Left renal cortex interstitium (tissue), 4 donors: ENCODE data around the gene MIF4GD. TPM values are rescaled to one million over a fixed set of nuclear protein-coding genes. Genes with fewer than 3 reads are reported as not detected.
"Not testable (repeated sequence)": the region's sequence is repeated elsewhere in the genome, so short reads cannot be mapped to it uniquely, and the experiment has no call there.

Experiments used
- DNase-seq, 4 donors: peaks; one replicate each; pipeline ENCODE4 v3.0.0-alpha.2; 2013; ENCODE audit warnings: low read depth in 4 of 4, low spot score in 2 of 4, missing footprints in 1 of 4
- polyA plus RNA-seq, 4 donors: library from polyadenylated mRNA; unstranded; fragments of 120-200 nt; gene quantifications; one replicate each; pipeline ENCODE4 v1.2.1, GENCODE V29; 2013; ENCODE audit not compliant: insufficient read length in 4 of 4

The MIF4GD gene
- polyA plus RNA-seq, 4 donors, result 19.5 to 23.2 (median 22.1) TPM

DNA sequence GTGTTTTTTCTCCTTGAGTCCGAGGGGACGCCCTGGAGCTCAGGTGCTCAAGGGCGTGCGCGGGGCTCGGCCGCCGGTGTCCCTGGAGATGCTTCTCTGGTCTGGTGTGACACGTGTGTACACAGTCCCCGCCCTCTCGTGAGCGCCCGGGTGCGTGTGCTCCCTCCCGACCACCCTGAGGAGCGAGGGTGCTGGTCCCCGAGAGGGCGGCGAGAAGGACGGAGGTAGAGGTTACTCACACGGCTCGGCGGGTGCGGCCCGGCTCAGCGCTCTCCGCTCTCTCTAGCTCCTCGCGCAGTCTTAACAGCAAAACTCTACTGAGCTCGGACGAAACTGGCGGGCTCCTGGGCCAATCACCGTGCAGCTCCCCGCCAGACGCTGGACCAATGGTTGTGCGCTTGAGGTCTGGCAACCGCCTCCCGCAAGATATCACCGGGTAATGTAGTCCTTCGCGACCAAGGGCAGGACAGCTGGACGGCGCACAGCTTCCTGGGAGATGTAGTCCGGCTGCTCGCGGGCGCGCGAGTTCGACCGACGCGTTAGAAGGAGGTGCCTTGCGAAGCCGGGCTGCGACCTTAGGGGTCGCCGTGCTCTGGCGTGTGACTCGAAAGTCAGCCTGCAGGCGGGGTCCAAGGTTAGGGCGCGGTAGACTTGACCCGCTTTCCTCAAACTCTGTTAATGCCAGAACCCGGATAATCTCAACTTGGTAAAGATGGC is 18.2 kb upstream of the MIF4GD start, which contains the start of gene SLC25A19:
Gene SLC25A19, minus strand, starts transcription at position 319 of the 717 bp plus-strand sequence. CDS start 2,669 bp downstream, outside the sequence.
- peak; percentile 89 to 95 (median 92) for DNase-seq

DNA sequence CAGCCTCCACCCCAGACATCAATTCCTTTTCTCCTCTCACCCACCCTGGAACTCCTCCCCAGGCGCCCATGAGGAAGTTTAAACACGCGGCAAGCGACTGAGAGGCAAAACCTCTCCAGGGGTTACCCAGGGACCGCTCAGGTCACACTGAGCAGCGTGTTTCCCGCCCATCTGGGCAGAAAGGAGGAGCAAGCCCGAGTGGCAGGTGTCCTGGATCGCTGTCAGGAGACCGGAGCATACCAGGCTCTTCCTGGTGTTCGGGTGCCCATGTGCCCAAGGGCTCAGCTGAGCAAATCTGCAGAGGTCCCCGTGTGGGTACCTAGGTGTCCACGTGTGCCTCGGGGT is 17.7 kb upstream of the MIF4GD start:
- no peak for DNase-seq

- no peak for DNase-seq
Observed at GRCh38 chr17:75288359-75288758, 17.3 kb upstream of the MIF4GD start.

- DNase-seq, result no peak
Observed at GRCh38 chr17:75287221-75287620, 16.2 kb upstream of the MIF4GD start.

GRCh38 chr17:75285123-75285522 is 14.1 kb upstream of the MIF4GD start:
- DNase-seq, result no peak

DNA sequence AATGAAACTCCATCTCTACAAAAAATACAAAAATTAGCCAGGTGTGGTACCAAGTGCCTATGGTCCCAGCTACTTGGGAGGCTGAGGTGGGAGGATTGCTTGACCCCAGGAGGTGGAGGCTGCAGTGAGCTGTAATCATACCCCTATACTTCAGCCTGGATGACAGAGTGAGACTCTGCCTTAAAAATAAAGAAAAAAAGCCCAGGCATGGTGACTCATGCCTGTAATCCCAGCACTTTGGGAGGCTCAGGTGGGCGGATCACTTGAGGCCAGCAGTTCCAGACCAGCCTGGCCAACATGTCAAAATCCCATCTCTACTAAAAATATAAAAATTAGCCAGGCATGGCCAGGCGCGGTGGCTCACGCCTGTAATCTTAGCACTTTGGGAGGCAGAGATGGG is 9.2 kb upstream of the MIF4GD start:
- DNase-seq, result not testable (repeated sequence)

DNA sequence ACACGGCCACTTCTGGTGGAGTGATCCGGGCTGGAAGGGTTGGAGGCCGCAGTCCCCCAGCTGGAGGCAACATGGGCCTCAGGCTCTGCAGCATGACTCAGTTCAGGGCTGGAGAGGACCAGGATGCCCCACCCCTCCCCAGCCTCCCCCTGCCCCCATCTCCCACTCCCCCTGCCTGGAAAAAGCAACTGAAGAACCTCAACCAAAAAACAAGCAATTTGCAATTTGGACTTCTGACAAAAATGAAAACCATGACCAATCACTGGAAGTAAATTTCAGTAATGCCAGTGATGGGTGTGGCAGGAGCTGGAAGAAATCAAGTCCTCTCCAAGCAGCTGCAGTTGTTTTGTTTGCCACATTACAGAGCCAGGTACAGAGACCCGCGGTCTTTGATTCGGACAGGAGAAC is 6.6 kb upstream of the MIF4GD start:
- no peak for DNase-seq

DNA sequence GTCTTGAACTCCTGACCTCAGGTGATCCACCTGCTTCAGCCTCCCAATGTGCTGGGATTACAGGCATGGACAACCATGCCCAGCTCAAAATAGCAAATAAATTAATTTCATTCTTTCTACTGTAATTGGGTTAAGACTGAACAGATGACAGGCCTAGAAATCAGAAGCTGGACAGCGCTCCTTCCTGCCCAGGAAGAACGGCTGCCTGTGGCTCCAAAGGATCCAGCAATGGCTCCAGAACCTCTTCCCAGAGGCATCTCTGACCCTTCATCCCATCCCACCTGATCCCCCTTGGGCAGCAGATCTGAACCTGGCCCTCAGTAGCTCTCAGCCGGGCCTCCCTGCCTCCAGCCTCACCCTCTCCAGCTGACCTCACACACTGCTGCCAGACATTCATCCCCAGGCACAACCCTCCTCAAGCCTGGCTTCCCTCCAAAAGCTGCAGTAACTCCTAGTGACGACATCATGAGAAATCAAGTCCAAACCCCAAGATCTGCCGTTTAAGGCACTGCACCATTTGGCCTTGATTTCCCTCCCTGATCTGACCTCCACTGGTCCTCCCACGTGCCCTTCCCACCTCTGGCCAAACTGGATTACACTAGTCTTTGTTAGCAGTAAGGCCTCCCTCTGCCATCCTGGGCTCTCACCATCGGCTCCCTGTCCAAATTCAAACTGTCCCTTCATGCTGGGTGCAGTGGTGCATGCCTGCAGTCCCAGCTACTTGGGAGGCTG is 3.1 kb upstream of the MIF4GD start:
- no peak for DNase-seq

GRCh38 chr17:75272848-75273184 is 1.8 kb upstream of the MIF4GD start:
- no peak for DNase-seq

- DNase-seq, result no peak
Observed at GRCh38 chr17:75271955-75272847, 1.2 kb upstream of the MIF4GD start.

DNA sequence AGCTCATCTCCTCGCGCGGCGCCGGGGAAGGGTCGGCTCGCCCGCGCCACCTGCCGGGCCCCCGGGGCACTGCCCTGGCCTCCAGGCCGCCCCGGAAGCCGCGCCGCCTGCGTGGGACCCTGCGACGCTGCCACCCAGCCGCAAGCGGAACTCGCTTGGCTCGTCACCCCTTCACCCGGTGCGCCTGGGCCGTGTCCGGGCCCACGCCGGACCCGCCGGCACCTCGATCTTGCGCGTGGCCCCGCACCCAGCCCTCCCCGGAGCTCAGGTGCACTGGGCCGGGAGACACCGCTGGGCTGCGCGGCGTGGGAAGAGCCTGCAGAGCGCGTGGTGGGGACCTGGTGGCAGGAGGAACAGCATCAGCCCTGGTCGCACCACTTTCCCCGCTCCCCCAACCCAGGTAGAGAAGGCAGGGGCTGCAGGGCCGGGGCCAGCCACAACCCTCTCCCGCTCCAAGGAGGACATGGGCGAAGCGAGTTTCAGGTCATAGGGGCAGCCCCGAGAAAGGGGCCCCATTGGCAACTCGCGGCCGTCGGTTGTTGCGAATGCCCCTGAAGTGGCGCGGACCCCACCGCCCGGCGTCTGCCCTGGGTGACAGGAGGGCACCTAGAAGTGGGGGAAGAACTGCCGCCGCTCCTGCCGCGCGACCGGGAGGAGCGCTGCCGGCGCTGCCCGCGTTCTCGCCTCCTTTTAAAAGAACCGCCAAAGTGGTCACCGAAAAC is 363 bp upstream of the MIF4GD start:
- DNase-seq, result peak in 2 of 4 donors; percentile 57 to 61

DNA sequence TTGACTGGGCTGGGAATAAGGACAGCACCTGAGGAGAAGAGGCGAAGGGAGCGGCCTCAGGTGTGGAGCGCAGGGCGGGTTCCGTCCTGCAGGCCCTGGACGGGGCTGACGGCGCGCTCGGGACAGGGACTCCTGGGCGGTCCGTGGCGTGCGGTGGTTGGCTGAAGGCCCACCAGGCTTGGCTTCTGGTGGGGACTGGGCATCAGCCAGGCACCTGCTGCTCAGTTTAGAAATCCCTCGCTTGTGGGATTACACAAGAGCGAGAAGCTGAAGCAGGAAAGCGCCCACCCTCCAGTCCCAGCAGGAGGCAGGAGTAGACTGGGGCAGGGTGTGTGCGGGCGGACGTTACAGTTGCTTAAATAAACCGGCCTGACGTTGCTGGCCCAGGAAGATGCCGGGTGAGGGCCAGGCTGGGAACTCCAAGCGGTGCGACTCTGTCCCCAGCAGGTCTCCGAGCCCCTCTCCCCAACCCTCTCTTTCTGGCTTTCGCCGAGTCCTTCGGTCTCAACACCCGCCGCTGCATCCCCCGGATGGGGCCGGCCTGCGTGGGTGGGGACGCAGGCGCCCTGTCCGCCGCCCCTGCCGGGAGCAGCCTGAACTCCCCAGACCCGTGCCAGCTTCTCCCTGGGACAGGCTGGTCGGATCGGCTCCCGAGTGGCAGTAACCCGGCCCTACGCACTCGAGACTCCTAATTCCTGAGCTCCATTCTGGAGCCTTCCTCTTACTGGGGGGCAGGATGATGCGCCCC is 639 bp downstream of the MIF4GD start:
- peak in 2 of 4 donors; percentile 48 to 49 for DNase-seq

DNA sequence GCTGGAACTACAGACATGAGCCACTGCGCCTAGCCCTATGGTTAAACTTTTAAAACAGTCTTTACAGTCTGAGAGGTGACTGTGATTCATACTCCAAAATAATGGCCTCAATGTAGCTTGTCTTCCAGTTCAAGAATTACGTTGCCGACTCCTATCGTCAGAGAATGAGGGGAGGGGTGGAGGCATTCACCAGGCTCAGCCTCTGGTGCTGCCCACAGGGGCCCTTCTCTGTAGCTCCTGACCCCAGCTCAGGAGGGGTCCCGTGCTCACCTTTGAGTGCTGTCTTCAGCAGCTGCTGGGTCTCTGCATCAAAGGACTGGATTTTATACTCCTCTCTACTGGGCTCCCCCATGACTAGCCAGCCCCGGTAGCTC is 1.2 kb downstream of the MIF4GD start:
- no peak for DNase-seq

GRCh38 chr17:75267411-75268232 is 3.4 kb downstream of the MIF4GD start:
- DNase-seq, result no peak

GRCh38 chr17:75267153-75267410 is 3.9 kb downstream of the MIF4GD start:
- DNase-seq, result no peak

GRCh38 chr17:75266316-75267152 is 4.5 kb downstream of the MIF4GD start:
- no peak for DNase-seq

DNA sequence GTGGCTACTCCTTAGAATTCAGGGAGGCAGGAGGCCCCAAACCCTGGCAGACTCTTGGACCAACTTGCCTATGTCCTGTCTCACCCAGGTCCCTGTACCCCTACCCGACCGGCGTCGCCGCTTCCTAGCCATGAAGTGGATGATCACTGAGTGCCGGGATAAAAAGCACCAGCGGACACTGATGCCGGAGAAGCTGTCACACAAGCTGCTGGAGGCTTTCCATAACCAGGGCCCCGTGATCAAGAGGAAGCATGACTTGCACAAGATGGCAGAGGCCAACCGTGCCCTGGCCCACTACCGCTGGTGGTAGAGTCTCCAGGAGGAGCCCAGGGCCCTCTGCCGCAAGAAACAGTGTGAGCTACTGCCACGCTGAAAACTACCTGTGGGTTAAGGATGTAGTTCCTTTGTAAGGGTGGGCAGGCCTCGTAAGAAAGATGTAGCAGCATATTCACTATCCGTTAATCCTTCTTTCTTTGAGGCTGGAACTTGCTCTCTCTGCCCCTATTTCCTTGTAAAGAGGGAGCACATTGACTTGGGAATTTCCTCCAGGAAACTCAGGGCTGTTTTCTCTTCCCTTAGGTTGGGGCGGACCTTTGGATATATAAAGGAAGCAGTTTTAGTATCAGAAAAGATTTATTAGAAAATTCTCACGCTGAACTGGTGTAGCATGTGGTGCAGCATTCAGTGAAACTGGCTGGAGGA is 5.3 kb downstream of the MIF4GD start:
- no peak for DNase-seq

- DNase-seq, result no peak
Observed at GRCh38 chr17:75263055-75263454, 8.0 kb downstream of the MIF4GD start.
